Coronary artery (tissue), 2 donors: ENCODE results near the gene BTBD9.

Source experiments
- DNase-seq: peaks from one replicate; pipeline ENCODE4 v3.0.0-alpha.2; 2017; ENCODE audit warnings: low spot score
- H3K27ac ChIP-seq, 2 donors: fragments of 200-600 bp; sonication (generic); one replicate each; pipeline ENCODE4 v1.5.1; 2016 to 2019
- H3K4me3 ChIP-seq: fragments of 200-600 bp; sonication (generic); 2 replicates; pipeline ENCODE4 v1.5.1; 2016; ENCODE audit warnings: mild to moderate bottlenecking, moderate library complexity
- TF ChIP-seq, protein P1 (sequence below): fragments of 200-600 bp; sonication (generic); IDR thresholded peaks from one replicate; pipeline ENCODE4 v1.5.1; 2019; ENCODE audit warnings: antibody characterized with exemption

Gene BTBD9

GRCh38 chr6:38639498-38640215 lies at the start of gene BTBD9:
Gene BTBD9, minus strand, starts transcription at chr6:38639929.
- TF ChIP-seq, protein P1, sequence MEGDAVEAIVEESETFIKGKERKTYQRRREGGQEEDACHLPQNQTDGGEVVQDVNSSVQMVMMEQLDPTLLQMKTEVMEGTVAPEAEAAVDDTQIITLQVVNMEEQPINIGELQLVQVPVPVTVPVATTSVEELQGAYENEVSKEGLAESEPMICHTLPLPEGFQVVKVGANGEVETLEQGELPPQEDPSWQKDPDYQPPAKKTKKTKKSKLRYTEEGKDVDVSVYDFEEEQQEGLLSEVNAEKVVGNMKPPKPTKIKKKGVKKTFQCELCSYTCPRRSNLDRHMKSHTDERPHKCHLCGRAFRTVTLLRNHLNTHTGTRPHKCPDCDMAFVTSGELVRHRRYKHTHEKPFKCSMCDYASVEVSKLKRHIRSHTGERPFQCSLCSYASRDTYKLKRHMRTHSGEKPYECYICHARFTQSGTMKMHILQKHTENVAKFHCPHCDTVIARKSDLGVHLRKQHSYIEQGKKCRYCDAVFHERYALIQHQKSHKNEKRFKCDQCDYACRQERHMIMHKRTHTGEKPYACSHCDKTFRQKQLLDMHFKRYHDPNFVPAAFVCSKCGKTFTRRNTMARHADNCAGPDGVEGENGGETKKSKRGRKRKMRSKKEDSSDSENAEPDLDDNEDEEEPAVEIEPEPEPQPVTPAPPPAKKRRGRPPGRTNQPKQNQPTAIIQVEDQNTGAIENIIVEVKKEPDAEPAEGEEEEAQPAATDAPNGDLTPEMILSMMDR = no peak
- Histone ChIP-seq H3K27ac (peak within 1 kb of the TSS; percentile 94 to 97), H3K4me3 (peak within 1 kb of the TSS; percentile 92)
- peak; percentile 91 for DNase-seq

GRCh38 chr6:38688579-38689087 lies 48.9 kb upstream of the BTBD9 start:
- no peak for DNase-seq
- TF ChIP-seq, protein P1 = no peak
- H3K27ac ChIP-seq = no peak overlapping the region
- no peak overlapping the region for H3K4me3 ChIP-seq

DNA sequence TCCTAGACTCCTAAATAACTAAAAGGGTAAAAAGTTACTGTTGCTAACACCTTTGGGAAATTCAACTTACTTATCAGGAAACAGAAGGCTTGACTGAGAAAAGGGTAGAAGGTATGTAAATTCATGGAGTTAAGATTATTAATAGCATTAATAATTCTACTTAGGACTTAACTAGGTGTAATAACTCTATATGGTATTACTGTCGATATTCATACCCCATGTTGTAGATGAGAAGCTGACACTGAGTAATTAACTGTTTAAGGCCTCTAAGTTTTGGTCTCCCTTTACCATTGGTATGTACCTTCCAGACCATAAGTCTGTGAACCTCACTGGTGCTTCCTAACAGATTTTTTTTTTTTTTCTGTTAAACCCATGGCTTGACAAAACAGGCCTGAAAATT lies 47.8 kb upstream of the BTBD9 start:
- DNase-seq = no peak
- TF ChIP-seq, protein P1 = no peak
- no peak overlapping the region for H3K27ac ChIP-seq
- no peak overlapping the region for H3K4me3 ChIP-seq

GRCh38 chr6:38687043-38687353 lies 47.3 kb upstream of the BTBD9 start:
- H3K4me3 ChIP-seq = no peak overlapping the region
- no peak for DNase-seq
- TF ChIP-seq, protein P1 = no peak
- no peak overlapping the region for H3K27ac ChIP-seq

- Histone ChIP-seq H3K27ac (no peak overlapping the region), H3K4me3 (no peak overlapping the region)
- TF ChIP-seq, protein P1 = no peak
- no peak for DNase-seq
Observed at GRCh38 chr6:38686270-38687042, 46.7 kb upstream of the BTBD9 start.

DNA sequence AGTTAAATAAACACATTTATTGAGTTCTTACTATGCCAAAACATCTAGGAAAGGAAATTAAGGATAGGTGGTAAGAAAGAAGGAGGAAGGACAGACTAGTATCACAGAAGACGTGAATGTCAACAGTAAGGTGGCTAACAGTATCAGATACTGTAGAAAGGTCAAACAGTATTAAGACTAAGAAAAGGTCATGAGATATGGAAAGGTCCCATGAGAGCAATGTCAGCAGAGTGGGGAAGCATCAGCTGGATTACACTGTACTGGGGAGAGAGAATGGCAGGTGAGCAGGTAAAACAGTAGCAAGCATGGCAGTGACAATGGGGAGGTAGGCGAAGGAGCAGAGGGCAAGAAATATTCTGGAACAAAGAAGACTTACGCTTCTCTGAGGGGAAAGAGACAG lies 45.2 kb upstream of the BTBD9 start:
- H3K4me3 ChIP-seq = no peak overlapping the region
- TF ChIP-seq, protein P1 = no peak
- H3K27ac ChIP-seq = no peak overlapping the region
- no peak for DNase-seq

DNA sequence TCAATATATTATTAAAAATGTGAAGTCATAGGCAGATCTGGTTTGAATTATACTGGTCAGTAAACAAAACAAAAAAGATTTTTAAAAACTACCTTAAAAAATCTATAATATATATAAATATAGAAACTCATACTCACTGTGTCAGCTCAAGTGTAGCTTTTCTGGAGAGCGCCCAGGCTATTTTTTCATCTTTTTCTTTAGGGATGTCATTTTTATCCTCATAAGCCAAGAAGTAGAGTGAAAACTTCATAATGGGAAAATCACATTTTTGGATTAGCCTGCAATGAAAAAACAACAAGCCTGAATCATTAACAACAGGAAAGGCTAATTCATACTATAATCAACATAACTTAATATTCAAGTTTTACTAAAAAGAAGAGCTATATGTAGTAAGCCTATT lies 44.5 kb upstream of the BTBD9 start:
- no peak overlapping the region for H3K4me3 ChIP-seq
- TF ChIP-seq, protein P1 = no peak
- H3K27ac ChIP-seq = no peak overlapping the region
- no peak for DNase-seq
